Adipose tissue (tissue), 3 donors: ENCODE data around the gene ITPR1. TPM values are rescaled to one million over a fixed set of nuclear protein-coding genes. Genes with fewer than 3 reads are reported as not detected.
A peak's percentile ranks its signal among the peaks of the same experiment; 100 is the strongest.
"Not testable (repeated sequence)": the region's sequence is repeated elsewhere in the genome, so short reads cannot be mapped to it uniquely, and the experiment has no call there.

ENCODE experiments used
- H3K27ac ChIP-seq: one replicate; pipeline ENCODE4 v1.5.1; 2013; ENCODE audit warnings: low read depth, low read length
- WGBS, 3 donors: extraction: QIAGEN DNeasy Blood & Tissue Kit; methylation state at CpG; one replicate each; pipeline ENCODE4 v1.1.7; 2013; 5-methylcytosine and 5-hydroxymethylcytosine counted together
- polyA plus RNA-seq, 3 donors: library from polyadenylated mRNA; stranded (reverse); fragments of 200-250 nt; gene quantifications; one replicate each; pipeline ENCODE4 v1.2.3, GENCODE V29; 2013
- donor health status: healthy with polysubstance abuse.
- donor health status: Bipolar disorder and iron deficiency.
- donor health status: healthy.

ITPR1 gene
- 10 to 100 TPM in 1 of 3 donors, 1 to 10 TPM in 2; 3.5 to 14.2 (median 9.7) TPM for polyA plus RNA-seq

- 0% methylated on average over 47 of the region's 47 CpGs for WGBS, 3 donors
- no peak within 1 kb of the TSS for H3K27ac ChIP-seq
Observed at GRCh38 chr3:4493014-4493940, at the start of gene ITPR1. Gene ITPR1, plus strand, starts transcription at chr3:4493348. Its CDS starts 23,144 bp downstream, at chr3:4516492.

GRCh38 chr3:4447295-4447999, 45.7 kb upstream of the ITPR1 start:
- no peak overlapping the region for H3K27ac ChIP-seq
- WGBS, 3 donors = 86 to 87% (median 86%) methylated on average over 3 of the region's 3 CpGs

GRCh38 chr3:4448187-4448586, 45.0 kb upstream of the ITPR1 start:
- 80 to 85% (median 84%) methylated on average over 6 of the region's 6 CpGs for WGBS, 3 donors

GRCh38 chr3:4449043-4449805, 43.9 kb upstream of the ITPR1 start:
- no peak overlapping the region for H3K27ac ChIP-seq
- WGBS, 3 donors = 59 to 67% (median 64%) methylated on average over 5 of the region's 5 CpGs

More at GRCh38 chr3:4448187-4448586, 45.0 kb upstream of the ITPR1 start:
- no peak overlapping the region for H3K27ac ChIP-seq

- H3K27ac ChIP-seq = no peak overlapping the region
Observed at GRCh38 chr3:4454142-4454541, 39.0 kb upstream of the ITPR1 start.

GRCh38 chr3:4456780-4457179, 36.4 kb upstream of the ITPR1 start:
- H3K27ac ChIP-seq = not testable (repeated sequence)
- WGBS, 3 donors = 92 to 94% (median 92%) methylated on average over 14 of the region's 14 CpGs

GRCh38 chr3:4458961-4459360, 34.2 kb upstream of the ITPR1 start:
- 91 to 95% (median 91%) methylated on average over 3 of the region's 3 CpGs for WGBS, 3 donors
- no peak overlapping the region for H3K27ac ChIP-seq

- 90 to 93% (median 91%) methylated on average over 4 of the region's 4 CpGs for WGBS, 3 donors
- no peak overlapping the region for H3K27ac ChIP-seq
Observed at GRCh38 chr3:4460334-4460733, 32.8 kb upstream of the ITPR1 start.

- no peak overlapping the region for H3K27ac ChIP-seq
- 42 to 78% (median 72%) methylated on average over 2 of the region's 2 CpGs for WGBS, 3 donors
Observed at GRCh38 chr3:4461468-4462090, 31.6 kb upstream of the ITPR1 start.

GRCh38 chr3:4462369-4463040, 30.6 kb upstream of the ITPR1 start:
- no peak overlapping the region for H3K27ac ChIP-seq
- 73 to 83% (median 78%) methylated on average over 3 of the region's 3 CpGs for WGBS, 3 donors

- 67 to 85% (median 80%) methylated on average over 1 of the region's 1 CpG for WGBS, 3 donors
Observed at GRCh38 chr3:4464576-4464975, 28.6 kb upstream of the ITPR1 start.

GRCh38 chr3:4466741-4467521, 26.2 kb upstream of the ITPR1 start, which contains the start of gene SUMF1:
Gene SUMF1, minus strand, starts transcription at chr3:4467269. Its CDS starts 24 bp downstream, at chr3:4467245.
- peak within 1 kb of the TSS; percentile 86 for H3K27ac ChIP-seq
- WGBS, 3 donors = 0 to 1% (median 1%) methylated on average over 47 of the region's 47 CpGs

More at GRCh38 chr3:4464576-4464975, 28.6 kb upstream of the ITPR1 start:
- no peak overlapping the region for H3K27ac ChIP-seq

- 56 to 65% (median 64%) methylated on average over 13 of the region's 13 CpGs for WGBS, 3 donors
- no peak overlapping the region for H3K27ac ChIP-seq
Observed at GRCh38 chr3:4467522-4467867, 25.7 kb upstream of the ITPR1 start.

- WGBS, 3 donors = 9 to 54% (median 52%) methylated on average over 1 of the region's 1 CpG
- no peak overlapping the region for H3K27ac ChIP-seq
Observed at GRCh38 chr3:4471907-4472306, 21.2 kb upstream of the ITPR1 start.

GRCh38 chr3:4472312-4472711, 20.8 kb upstream of the ITPR1 start:
- whole genome bisulfite sequencing, 3 donors = 59 to 98% (median 90%) methylated on average over 2 of the region's 2 CpGs

GRCh38 chr3:4472766-4473165, 20.4 kb upstream of the ITPR1 start:
- whole genome bisulfite sequencing, 3 donors = 86 to 100% (median 97%) methylated on average over 2 of the region's 2 CpGs
- H3K27ac ChIP-seq = no peak overlapping the region

More at GRCh38 chr3:4472312-4472711, 20.8 kb upstream of the ITPR1 start:
- no peak overlapping the region for H3K27ac ChIP-seq
